Gastrocnemius medialis (tissue), 4 donors: ENCODE data around the gene MED12L. TPM values are rescaled to one million over a fixed set of nuclear protein-coding genes. Genes with fewer than 3 reads are reported as not detected.
A peak's percentile ranks its signal among the peaks of the same experiment; 100 is the strongest.

Source experiments
- ATAC-seq, 2 donors: fragments of 150-250 bp; one replicate each; pipeline ENCODE4 v1.9.1; 2016
- DNase-seq, 2 donors: peaks; one replicate each; pipeline ENCODE4 v3.0.0-alpha.2; 2019
- H3K27ac ChIP-seq, 4 donors: fragments of 200-600 bp; sonication (generic); 1 replicate in 1 of 4; 2 replicates in 3 of 4; pipeline ENCODE4 v1.5.1; 2016 to 2018; ENCODE audit warnings: mild to moderate bottlenecking in 2 of 4, moderate library complexity in 1 of 4
- H3K27me3 ChIP-seq, 3 donors: fragments of 200-600 bp; sonication (generic) in 2 of 3; 1 replicate in 1 of 3; 2 replicates in 2 of 3; pipeline versions ENCODE4 v1.5.1 to v1.6.0; 2016 to 2019; ENCODE audit warnings: mild to moderate bottlenecking in 1 of 3, moderate library complexity in 1 of 3
- H3K36me3 ChIP-seq, 2 donors: fragments of 200-600 bp; sonication (generic) in 1 of 2; one replicate each; pipeline ENCODE4 v1.5.1; 2017 to 2018
- H3K4me1 ChIP-seq, 2 donors: fragments of 200-600 bp; sonication (generic) in 1 of 2; one replicate each; pipeline ENCODE4 v1.5.1; 2016 to 2017; ENCODE audit warnings: mild to moderate bottlenecking in 2 of 2
- H3K4me3 ChIP-seq, 4 donors: fragments of 200-600 bp; sonication (generic) in 3 of 4; 1 replicate in 1 of 4; 2 replicates in 3 of 4; pipeline ENCODE4 v1.5.1; 2016 to 2019; ENCODE audit warnings: mild to moderate bottlenecking in 2 of 4
- H3K9me3 ChIP-seq, 3 donors: fragments of 200-600 bp; sonication (generic) in 2 of 3; 1 replicate in 1 of 3; 2 replicates in 2 of 3; pipeline ENCODE4 v1.5.1; 2016 to 2019
- CTCF ChIP-seq, 5 experiments: fragments of 450-650 bp in 3 of 5; fragments of 200-600 bp in 2 of 5; sonication (generic) in 2 of 5; IDR thresholded peaks in 4 of 5; conservative IDR thresholded peaks in 1 of 5; 1 replicate in 4 of 5; 2 replicates in 1 of 5; pipeline ENCODE4 v1.5.1; 2016 to 2019; ENCODE audit warnings: antibody characterized with exemption in 5 of 5, mild to moderate bottlenecking in 3 of 5, moderate library complexity in 3 of 5
- POLR2A ChIP-seq, 2 donors: fragments of 450-650 bp; IDR thresholded peaks; one replicate each; pipeline ENCODE4 v1.6.1; 2017; ENCODE audit warnings: antibody characterized with exemption in 2 of 2, mild to moderate bottlenecking in 2 of 2, moderate library complexity in 2 of 2
- in situ Hi-C, 4 donors: fragments of 200-750 bp; cut with MboI; loops; one replicate each; pipeline versions ENCODE4 v1.15.0 to v1.8.0; 2017; ENCODE audit warnings: low sequenced_read_pairs in 4 of 4
- intact Hi-C: fragments of 100-400 bp; cut with DNase I; formaldehyde crosslinking; loops from one replicate; pipeline ENCODE4 v1.15.1; 2023; ENCODE audit warnings: low total_unique reads
- total RNA-seq, 4 donors: library from RNA; depleted of rRNA; stranded (reverse); fragments of >200 nt; gene quantifications; one replicate each; pipeline versions ENCODE4 v1.1.0 to v1.2.3, GENCODE V29; 2016

The MED12L gene
- total RNA-seq, 4 donors from 2014 or later, result 0.05 to 1.2 (median 0.10) TPM

- in situ Hi-C loops, result no loop called here
Observed at GRCh38 chr3:151216641-151217607, 131.5 kb downstream of the MED12L start.

GRCh38 chr3:151218136-151218535 lies 132.7 kb downstream of the MED12L start:
- TF ChIP-seq POLR2A (IDR thresholded peaks at IDR 0.05), result no peak
- TF ChIP-seq CTCF (IDR thresholded peaks at IDR 0.05 in 4 of 5, conservative IDR thresholded peaks at IDR 0.05 in 1 of 5), result no peak
- ATAC-seq, result no peak
- intact Hi-C loops, result no loop called here

More at GRCh38 chr3:151216641-151217607, 131.5 kb downstream of the MED12L start:
- Histone ChIP-seq H3K27me3 (no peaks in the 10 kb centered on the region), H3K27ac (no peak overlapping the region), H3K4me3 (no peak overlapping the region), H3K36me3 (no peaks in the 10 kb centered on the region), H3K4me1 (peaks cover 0 to 15% of the 10 kb centered on the region in 2 donors), H3K9me3 (no peaks in the 10 kb centered on the region)
- DNase-seq, result no peak
- no peak for ATAC-seq
- TF ChIP-seq POLR2A (IDR thresholded peaks at IDR 0.05), result no peak
- no peak for TF ChIP-seq CTCF (IDR thresholded peaks at IDR 0.05 in 4 of 5, conservative IDR thresholded peaks at IDR 0.05 in 1 of 5)
- intact Hi-C loops, result no loop called here

GRCh38 chr3:151219056-151219455 lies 133.6 kb downstream of the MED12L start:
- no peak overlapping the region for H3K4me3 ChIP-seq
- TF ChIP-seq CTCF (IDR thresholded peaks at IDR 0.05 in 4 of 5, conservative IDR thresholded peaks at IDR 0.05 in 1 of 5) (no peak), POLR2A (IDR thresholded peaks at IDR 0.05) (no peak)
- ATAC-seq, result peak; percentile 91 to 97

More at GRCh38 chr3:151218136-151218535, 132.7 kb downstream of the MED12L start:
- in situ Hi-C loops, result no loop called here
- Histone ChIP-seq H3K36me3 (no peaks in the 10 kb centered on the region), H3K27me3 (no peaks in the 10 kb centered on the region), H3K27ac (no peak overlapping the region), H3K4me3 (no peak overlapping the region), H3K9me3 (no peaks in the 10 kb centered on the region), H3K4me1 (peaks cover 0 to 15% of the 10 kb centered on the region in 2 donors)
- no peak for DNase-seq

GRCh38 chr3:151224268-151224866 lies 138.9 kb downstream of the MED12L start:
- DNase-seq, result no peak
- Histone ChIP-seq H3K9me3 (no peaks in the 10 kb centered on the region), H3K4me1 (peaks cover 10 to 21% of the 10 kb centered on the region in 2 donors), H3K36me3 (no peaks in the 10 kb centered on the region), H3K27me3 (no peaks in the 10 kb centered on the region), H3K4me3 (no peak overlapping the region), H3K27ac (peak overlapping the region in 1 of 4 donors; percentile 66)
- ATAC-seq, result no peak
- TF ChIP-seq CTCF (IDR thresholded peaks at IDR 0.05 in 4 of 5, conservative IDR thresholded peaks at IDR 0.05 in 1 of 5) (no peak), POLR2A (IDR thresholded peaks at IDR 0.05) (no peak)
- intact Hi-C loops (loop anchor here (10.0 kb wide), 1 partner anchor 610 kb away; no protein-coding TSS in a partner anchor), in situ Hi-C loops (loop anchor here in 1 of 4 donors (10.0 kb wide), 1 partner anchor 60 kb away; no protein-coding TSS in a partner anchor)

More at GRCh38 chr3:151219056-151219455, 133.6 kb downstream of the MED12L start:
- H3K36me3 ChIP-seq, result no peaks in the 10 kb centered on the region
- intact Hi-C loops (no loop called here), in situ Hi-C loops (no loop called here)
- no peaks in the 10 kb centered on the region for H3K27me3 ChIP-seq
- peak overlapping the region in 3 of 4 donors; percentile 26 to 34 (median 30) for H3K27ac ChIP-seq
- H3K9me3 ChIP-seq, result no peaks in the 10 kb centered on the region
- DNase-seq, result no peak
- peaks cover 0 to 15% of the 10 kb centered on the region in 2 donors for H3K4me1 ChIP-seq
